ENCODE data around the gene FCGBP.
"Not testable (repeated sequence)": the region's sequence is repeated elsewhere in the genome, so short reads cannot be mapped to it uniquely, and the experiment has no call there.

The FCGBP gene

DNA sequence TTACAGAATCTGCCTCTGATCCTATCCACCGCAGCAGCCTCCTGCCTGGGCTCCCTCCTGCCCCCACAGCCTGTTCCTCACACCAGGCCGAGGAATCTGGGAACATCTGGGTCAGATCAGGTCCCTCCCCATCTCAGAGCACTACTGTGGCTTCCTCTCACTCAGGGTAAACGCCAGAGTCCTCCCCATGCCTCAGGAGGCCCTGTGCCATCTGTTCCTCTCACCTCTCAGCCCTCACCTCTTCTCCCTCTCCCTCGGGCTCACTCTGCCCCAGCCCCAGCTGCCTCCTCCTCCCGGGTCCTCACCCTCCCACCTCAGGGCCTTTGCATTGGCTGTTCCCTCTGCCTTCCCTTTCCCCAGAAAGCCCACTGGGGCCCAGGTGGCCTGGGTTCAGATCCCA lies 18.2 kb downstream of the FCGBP start:
- no peak for DNase-seq

GRCh38 chr19:39915848-39916215 lies 18.6 kb downstream of the FCGBP start:
- no peak for DNase-seq

DNA sequence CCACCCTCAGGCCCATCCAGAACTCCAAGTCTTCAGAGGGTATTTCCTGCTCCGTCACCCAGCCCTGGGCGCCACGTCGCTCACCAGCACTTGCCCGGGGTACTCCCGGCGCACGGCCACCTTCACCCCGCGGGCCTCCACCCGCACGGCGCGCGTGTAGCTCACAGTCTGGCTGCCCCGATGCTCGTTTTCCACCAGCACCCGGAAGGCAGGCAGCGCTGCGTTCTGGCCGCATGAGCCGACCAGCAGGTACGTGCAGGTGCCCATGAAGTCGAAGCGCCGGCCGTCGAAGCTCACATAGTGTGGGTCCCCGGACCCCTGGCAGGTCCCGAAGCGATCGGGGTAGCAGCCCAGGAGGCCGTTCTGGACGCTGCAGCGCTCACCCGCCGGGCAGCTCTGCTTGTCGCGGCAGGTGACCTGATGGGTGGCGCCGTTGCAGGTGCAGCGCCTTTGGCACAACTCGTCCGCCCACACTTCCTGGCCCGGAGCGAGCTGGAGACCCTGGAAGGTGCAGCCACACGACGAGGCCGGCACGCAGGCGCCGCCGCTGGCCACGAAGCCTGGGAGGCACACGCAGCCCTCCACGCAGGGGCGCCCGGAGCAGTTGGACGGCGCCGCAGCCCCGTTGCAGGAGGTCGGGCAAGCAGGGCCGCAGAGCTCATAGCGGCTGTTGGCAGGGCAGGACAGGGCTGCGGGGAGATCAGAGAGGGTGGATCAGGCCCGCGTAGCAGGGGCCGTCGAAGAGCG lies 19.2 kb downstream of the FCGBP start:
- no peak for DNase-seq

- no peak for DNase-seq
Observed at GRCh38 chr19:39913682-39914333, 20.6 kb downstream of the FCGBP start.

- no peak for DNase-seq
Observed at GRCh38 chr19:39908803-39909202, 25.6 kb downstream of the FCGBP start.

- no peak for DNase-seq
Observed at GRCh38 chr19:39906820-39907611, 27.4 kb downstream of the FCGBP start.

GRCh38 chr19:39906283-39906682 lies 28.2 kb downstream of the FCGBP start:
- DNase-seq, result no peak

- not testable (repeated sequence) for DNase-seq
Observed at GRCh38 chr19:39903486-39904091, 30.8 kb downstream of the FCGBP start.

- DNase-seq, result not testable (repeated sequence)
Observed at GRCh38 chr19:39902326-39902725, 32.1 kb downstream of the FCGBP start.

DNA sequence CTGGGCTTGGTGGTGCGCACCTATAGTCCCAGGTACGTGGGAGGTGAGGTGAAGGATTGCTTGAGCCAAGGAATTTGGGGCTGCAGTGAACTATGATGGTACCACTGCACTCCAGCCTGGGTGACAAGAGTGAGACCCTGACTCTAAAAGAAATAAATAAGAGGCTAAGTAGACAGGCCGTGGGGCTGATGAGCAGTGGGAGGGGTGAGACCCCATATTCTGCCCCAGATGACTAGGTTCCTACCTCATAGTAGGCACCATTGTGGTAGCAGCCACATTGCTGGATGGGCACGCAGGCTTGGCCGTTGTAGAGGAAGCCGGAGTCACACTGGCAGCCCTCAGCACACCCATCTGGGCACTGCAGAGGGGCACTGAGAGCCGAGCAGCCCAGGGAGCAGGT lies 32.8 kb downstream of the FCGBP start:
- DNase-seq, result not testable (repeated sequence)

DNA sequence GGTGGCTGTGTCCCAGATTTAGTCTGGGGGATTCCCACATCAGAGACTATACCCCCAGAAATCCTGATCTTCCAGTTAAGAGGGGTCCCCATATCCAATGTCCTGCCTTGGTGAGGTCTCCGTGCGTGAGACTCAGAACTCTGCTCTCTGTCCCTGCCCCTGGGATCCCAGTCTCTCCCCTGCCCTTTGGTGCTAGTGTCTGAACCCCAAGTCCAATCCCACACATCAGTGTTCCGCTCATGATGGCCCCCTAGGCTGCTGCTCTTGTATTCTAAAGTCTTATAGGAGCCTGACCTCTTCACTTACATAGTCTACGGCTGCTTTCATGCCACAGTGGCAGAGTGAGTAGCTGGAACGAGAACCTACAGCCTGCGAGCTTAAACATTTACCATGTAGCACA lies 35.6 kb downstream of the FCGBP start:
- not testable (repeated sequence) for DNase-seq

DNA sequence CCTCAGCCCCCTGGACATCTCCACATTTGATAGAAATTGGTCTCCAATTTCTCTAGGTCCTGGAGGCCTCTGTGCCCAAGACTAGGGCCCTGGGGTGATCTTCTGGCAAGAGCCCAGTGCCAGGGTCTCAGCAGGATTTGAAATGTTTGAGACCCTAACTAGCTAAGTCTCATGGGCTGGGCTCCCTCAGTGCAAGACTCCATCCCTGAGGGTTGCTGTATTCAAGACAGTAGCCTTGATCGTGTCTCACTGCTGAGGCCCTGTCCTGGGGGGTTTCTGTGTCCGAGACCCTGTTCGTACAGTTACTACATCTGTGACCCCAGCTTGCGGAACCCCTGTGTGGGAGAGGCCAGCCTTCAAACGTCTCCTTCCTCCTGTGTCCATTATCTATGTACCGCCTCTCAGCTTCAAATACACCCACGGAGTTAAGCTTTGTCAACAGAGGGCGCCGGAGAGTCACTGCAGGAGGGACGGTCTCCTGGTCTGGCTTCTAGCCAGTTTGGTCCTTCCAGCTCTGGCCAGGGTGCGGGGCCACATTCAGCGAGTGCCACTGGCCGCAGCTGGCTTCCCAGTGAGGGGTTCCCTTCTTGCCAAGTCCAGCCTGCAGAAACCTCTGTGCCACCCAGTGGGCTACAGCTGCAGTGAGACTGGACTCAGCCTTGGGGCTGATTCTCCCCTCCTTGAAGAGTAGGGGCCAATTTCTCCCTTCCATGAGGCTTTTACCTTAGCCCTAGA lies 36.8 kb downstream of the FCGBP start:
- peak; percentile 64 for DNase-seq

DNA sequence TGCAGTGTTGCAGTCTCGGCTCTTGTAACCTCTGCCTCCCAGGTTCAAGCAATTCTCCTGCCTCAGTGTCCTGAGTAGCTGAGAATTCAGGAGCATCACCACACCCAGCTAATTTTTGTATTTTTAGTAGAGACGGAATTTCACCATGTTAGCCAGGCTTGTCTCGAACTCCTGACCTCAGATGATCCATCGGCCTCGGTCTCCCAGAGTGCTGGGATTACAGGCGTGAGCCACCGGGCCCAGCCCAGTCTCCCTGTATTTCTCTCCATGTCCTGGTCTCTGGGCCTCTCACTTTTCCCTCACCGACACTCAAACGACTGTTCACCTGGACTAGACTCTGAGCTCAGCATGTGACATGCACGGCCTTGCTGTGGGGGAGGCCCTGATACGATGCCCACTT lies 39.3 kb downstream of the FCGBP start:
- not testable (repeated sequence) for DNase-seq

DNA sequence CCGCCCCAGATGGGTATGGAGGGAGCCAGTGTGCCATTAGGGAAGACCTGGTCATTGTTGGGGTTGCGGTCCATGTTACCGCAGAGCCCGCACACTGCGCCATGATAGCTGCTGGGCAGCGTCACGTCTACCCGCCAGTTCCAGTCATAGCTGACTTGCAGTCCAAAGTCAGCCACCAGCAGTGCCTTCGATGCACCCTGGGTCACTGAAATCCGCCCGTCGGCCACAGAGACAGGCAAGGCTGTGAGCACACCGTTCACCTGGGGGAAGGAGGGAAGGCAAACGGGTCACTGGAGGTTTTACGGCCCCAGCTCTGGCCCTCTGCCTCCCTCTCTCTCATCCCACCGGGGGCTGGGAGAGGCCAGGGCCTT lies 40.2 kb downstream of the FCGBP start:
- DNase-seq, result not testable (repeated sequence)

GRCh38 chr19:39893366-39894235 lies 40.8 kb downstream of the FCGBP start:
- not testable (repeated sequence) for DNase-seq

GRCh38 chr19:39892506-39892902 lies 41.9 kb downstream of the FCGBP start:
- DNase-seq, result not testable (repeated sequence)

DNA sequence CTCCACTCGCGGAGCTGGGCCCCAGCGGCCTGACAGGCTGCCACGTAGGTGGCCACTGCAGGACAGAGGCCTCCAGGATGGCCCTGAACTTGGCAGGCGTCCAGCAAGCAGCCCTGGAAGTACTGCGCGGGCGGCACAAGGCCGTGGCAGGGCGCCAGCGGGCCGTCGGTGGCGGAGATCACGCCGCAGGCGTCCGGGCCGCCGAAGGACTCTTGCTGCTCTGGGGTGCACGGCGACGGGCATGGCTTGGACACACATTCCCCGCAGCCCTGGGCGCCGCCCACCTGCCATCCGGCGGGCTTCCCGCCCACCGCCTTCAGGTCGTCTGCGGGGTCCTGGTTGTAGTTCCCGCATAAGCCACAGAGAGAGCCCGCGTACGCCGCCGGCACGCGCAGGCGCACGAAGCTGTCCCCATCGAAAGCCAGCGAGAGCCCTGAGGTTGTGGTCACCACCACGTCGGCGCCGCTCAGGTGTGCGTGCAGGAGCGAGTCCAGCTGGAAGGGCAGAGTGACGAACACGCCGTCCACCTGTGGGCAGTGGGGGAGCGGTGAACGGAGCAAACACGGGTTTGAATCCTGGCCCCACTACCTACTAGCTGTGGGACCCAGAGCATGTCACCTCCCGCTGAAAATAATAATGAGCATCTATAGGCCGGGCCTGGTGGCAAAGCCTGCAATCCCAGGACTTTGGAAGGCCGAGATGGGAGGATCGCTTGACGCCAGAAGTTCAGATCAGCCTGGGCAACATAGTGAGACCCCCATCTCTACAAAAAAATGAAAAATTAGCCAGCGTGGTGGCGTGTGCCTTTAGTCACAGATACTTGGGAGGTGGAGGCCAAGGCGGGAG lies 42.6 kb downstream of the FCGBP start:
- not testable (repeated sequence) for DNase-seq

DNA sequence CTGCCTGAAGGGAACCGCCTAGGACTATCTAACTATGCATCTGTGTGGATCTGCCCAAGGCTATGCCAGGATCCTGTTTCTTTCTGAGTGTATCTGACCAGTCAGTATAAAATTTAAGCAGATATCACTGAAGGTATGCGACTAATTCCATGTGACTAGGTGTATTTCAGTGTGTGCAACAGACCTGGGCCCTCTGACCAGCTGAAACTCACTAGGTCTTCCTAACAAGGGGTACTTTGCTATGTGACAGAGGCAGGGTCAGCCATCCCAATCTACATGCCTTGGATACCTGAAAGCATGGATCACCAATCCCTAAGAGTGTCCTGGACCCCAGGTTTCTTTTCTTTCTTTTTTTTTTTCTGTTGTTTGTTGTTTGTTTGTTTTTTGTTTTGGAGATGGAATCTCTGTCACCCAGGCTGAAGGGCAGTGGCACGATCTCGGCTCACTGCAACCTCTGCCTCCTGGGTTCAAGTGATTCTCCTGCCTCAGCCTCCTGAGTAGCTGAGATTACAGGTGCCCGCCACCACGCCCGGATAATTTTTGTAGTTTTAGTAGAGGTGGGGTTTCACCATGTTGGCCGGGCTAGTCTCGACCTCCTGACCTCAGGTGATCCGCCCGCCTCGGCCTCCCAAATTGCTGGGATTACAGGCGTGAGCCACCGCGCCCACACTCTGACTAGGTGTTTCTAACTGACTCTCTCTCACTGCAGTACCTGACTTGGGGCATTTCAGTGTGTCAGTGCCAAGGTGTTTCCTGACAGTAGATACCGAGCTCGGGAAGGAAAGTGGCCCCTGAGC lies 43.5 kb downstream of the FCGBP start:
- no peak for DNase-seq

DNA sequence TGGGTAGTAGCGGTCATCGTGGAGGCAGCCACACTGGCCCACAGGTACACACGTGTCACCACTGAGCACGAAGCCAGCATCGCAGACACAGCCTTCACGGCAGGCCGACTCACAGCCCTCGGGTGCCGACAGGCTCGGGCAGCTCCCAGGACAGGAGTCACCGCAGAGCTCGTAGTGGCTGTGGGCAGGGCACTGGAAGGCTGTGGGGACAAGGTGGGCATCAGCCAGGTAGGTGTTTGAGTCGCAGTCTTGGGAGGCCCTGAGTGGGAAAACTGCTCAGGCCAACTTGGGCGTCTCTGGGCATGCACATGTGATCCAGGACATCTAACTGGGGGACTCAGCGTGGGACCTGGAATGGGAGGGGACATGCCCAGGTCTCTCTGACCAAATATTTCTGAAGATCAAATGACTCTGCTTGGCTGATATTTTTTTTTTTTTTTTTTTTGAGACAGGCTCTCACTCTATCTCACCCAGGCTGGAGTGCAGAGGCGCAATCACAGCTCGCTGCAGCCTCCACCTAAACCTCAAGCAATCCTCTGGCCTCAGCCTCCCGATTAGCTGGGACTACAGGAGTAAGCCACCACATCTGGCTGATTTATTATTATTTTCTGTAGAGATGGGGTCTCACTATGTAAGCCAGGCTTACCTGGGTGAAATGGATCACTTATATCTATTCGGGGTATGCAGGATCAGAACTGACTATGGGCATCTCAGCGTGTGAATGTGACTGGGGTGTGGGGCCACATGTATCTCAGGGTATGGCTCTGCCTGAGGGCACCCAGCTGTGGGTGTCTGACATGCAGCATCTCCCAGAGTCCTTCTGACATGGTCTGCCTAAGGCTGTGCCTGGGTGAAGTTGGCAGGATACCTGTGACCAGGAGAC lies 44.3 kb downstream of the FCGBP start:
- not testable (repeated sequence) for DNase-seq
